Activated B cell treated with CpG ODN at 0.5 μM for 24 hours (primary cell): ENCODE data around the gene LEPROT. TPM values are rescaled to one million over a fixed set of nuclear protein-coding genes. Genes with fewer than 3 reads are reported as not detected.
"Not testable (repeated sequence)": the region's sequence is repeated elsewhere in the genome, so short reads cannot be mapped to it uniquely, and the experiment has no call there.

Experiments used
- ATAC-seq: fragments of 200-7000 bp; cut with Tn5 transposase; one replicate; pipeline ENCODE4 v1.10.0; 2021; ENCODE audit warnings: low read depth, mild to moderate bottlenecking, moderate library complexity
- CTCF ChIA-PET: fragments of 350-600 bp; sonication (Branson Sonifier 250); formaldehyde crosslinking; loops from one replicate; lab custom pipeline; 2021; ENCODE audit warnings: antibody characterized with exemption; lab: Charles Lee
- POLR2A ChIA-PET: fragments of 350-600 bp; sonication (Branson Sonifier 250); formaldehyde crosslinking; loops from one replicate; lab custom pipeline; 2021; ENCODE audit warnings: antibody characterized with exemption; lab: Charles Lee
- DNase-seq: peaks from one replicate; pipeline ENCODE4 v3.0.0; 2022
- H3K27ac Mint-ChIP-seq: one replicate; pipeline ENCODE4 v1.8.0; 2020; ENCODE audit warnings: mixed read lengths
- H3K27me3 Mint-ChIP-seq: one replicate; pipeline ENCODE4 v1.8.0; 2021; ENCODE audit warnings: mixed read lengths
- H3K36me3 Mint-ChIP-seq: one replicate; pipeline ENCODE4 v1.8.0; 2021; ENCODE audit warnings: low read depth, mixed read lengths
- H3K4me1 Mint-ChIP-seq: one replicate; pipeline ENCODE4 v1.8.0; 2021; ENCODE audit warnings: mixed read lengths
- H3K4me3 Mint-ChIP-seq: one replicate; pipeline ENCODE4 v1.8.0; 2020; ENCODE audit warnings: mild to moderate bottlenecking, mixed read lengths
- H3K9me3 Mint-ChIP-seq: one replicate; pipeline ENCODE4 v1.8.0; 2020; ENCODE audit warnings: mixed read lengths
- CTCF ChIP-seq: fragments of 200-600 bp; IDR thresholded peaks from one replicate; pipeline ENCODE4 v1.8.0; 2022; ENCODE audit warnings: antibody characterized with exemption, mild to moderate bottlenecking
- intact Hi-C: fragments of 100-400 bp; cut with micrococcal nuclease; formaldehyde crosslinking; loops from one replicate; pipeline ENCODE4 v1.15.1; 2024
- total RNA-seq: library from RNA; stranded (reverse); gene quantifications from 2 replicates; pipeline ENCODE4 v1.2.3, GENCODE V29; 2022

LEPROT gene
- total RNA-seq, 1 donor from 2014 or later, result 15.4 TPM

- no peak overlapping the region for H3K27ac Mint-ChIP-seq
- TF ChIP-seq CTCF, result no peak
- H3K9me3 Mint-ChIP-seq, result no peaks in the 10 kb centered on the region
- POLR2A ChIA-PET, result no interaction called here
- H3K27me3 Mint-ChIP-seq, result peaks cover 15% of the 10 kb centered on the region
- no peak for ATAC-seq
- H3K4me1 Mint-ChIP-seq, result no peaks in the 10 kb centered on the region
- CTCF ChIA-PET, result no interaction called here
- H3K4me3 Mint-ChIP-seq, result no peak overlapping the region
- H3K36me3 Mint-ChIP-seq, result no peaks in the 10 kb centered on the region
- intact Hi-C loops, result no loop called here
- no peak for DNase-seq
Observed at GRCh38 chr1:65378247-65378946, 42.1 kb upstream of the LEPROT start.

- POLR2A ChIA-PET, H3K36me3 Mint-ChIP-seq, DNase-seq, H3K27me3 Mint-ChIP-seq, H3K4me1 Mint-ChIP-seq, CTCF ChIA-PET, H3K27ac Mint-ChIP-seq, H3K9me3 Mint-ChIP-seq, H3K4me3 Mint-ChIP-seq, ATAC-seq, intact Hi-C loops: not testable (repeated sequence)
Observed at GRCh38 chr1:65384426-65384825, 36.0 kb upstream of the LEPROT start.

- TF ChIP-seq CTCF, result no peak
- H3K4me1 Mint-ChIP-seq, result no peaks in the 10 kb centered on the region
- intact Hi-C loops, result no loop called here
- H3K27me3 Mint-ChIP-seq, result no peaks in the 10 kb centered on the region
- CTCF ChIA-PET, result no interaction called here
- H3K27ac Mint-ChIP-seq, result no peak overlapping the region
- no peaks in the 10 kb centered on the region for H3K9me3 Mint-ChIP-seq
- ATAC-seq, result no peak
- no peak for DNase-seq
- no peaks in the 10 kb centered on the region for H3K36me3 Mint-ChIP-seq
- POLR2A ChIA-PET, result no interaction called here
- H3K4me3 Mint-ChIP-seq, result no peak overlapping the region
Observed at GRCh38 chr1:65386439-65386838, 34.0 kb upstream of the LEPROT start.

- ChIA-PET CTCF (no interaction called here), POLR2A (no interaction called here)
- no peaks in the 10 kb centered on the region for H3K9me3 Mint-ChIP-seq
- ATAC-seq (no peak), DNase-seq (no peak)
- intact Hi-C loops, result no loop called here
- H3K4me1 Mint-ChIP-seq, result no peaks in the 10 kb centered on the region
- no peaks in the 10 kb centered on the region for H3K27me3 Mint-ChIP-seq
- no peaks in the 10 kb centered on the region for H3K36me3 Mint-ChIP-seq
- H3K4me3 Mint-ChIP-seq, result no peak overlapping the region
- no peak overlapping the region for H3K27ac Mint-ChIP-seq
- no peak for TF ChIP-seq CTCF
Observed at GRCh38 chr1:65387821-65388220, 32.6 kb upstream of the LEPROT start.

- Mint-ChIP-seq H3K27ac (no peak overlapping the region), H3K9me3 (no peaks in the 10 kb centered on the region), H3K4me1 (no peaks in the 10 kb centered on the region), H3K4me3 (no peak overlapping the region), H3K36me3 (no peaks in the 10 kb centered on the region), H3K27me3 (no peaks in the 10 kb centered on the region)
- DNase-seq (no peak), ATAC-seq (no peak)
- CTCF ChIA-PET, result no interaction called here
- intact Hi-C loops, result no loop called here
- no peak for TF ChIP-seq CTCF
- POLR2A ChIA-PET, result no interaction called here
Observed at GRCh38 chr1:65388908-65389695, 31.4 kb upstream of the LEPROT start.
